ENCODE measurements around the gene TATDN2. TPM values are rescaled to one million over a fixed set of nuclear protein-coding genes. Genes with fewer than 3 reads are reported as not detected.

TATDN2 gene
- total and polyA plus RNA-seq, 2 experiments from 2014 or later: 4.8 to 19.1 TPM

DNA sequence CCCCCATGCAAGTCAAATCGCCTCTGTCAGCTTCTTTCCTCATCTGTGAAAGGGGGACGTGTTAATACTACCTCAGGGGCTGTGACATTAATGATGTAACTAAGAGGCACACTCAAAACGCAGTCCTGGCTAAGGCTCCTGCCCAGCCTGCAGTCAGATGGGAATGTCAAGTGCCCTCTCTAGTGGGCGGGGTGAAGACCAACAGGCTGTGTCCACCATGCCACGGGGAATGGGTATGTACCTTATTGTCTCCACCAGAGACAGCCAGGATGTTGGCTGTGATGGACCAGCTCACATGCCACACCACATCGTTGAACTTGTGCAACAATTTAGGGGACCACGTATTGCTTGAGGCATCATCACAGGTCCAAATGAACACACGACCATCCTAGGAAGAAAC, 55.5 kb downstream of the TATDN2 start:
- TF ChIP-seq, protein P1, sequence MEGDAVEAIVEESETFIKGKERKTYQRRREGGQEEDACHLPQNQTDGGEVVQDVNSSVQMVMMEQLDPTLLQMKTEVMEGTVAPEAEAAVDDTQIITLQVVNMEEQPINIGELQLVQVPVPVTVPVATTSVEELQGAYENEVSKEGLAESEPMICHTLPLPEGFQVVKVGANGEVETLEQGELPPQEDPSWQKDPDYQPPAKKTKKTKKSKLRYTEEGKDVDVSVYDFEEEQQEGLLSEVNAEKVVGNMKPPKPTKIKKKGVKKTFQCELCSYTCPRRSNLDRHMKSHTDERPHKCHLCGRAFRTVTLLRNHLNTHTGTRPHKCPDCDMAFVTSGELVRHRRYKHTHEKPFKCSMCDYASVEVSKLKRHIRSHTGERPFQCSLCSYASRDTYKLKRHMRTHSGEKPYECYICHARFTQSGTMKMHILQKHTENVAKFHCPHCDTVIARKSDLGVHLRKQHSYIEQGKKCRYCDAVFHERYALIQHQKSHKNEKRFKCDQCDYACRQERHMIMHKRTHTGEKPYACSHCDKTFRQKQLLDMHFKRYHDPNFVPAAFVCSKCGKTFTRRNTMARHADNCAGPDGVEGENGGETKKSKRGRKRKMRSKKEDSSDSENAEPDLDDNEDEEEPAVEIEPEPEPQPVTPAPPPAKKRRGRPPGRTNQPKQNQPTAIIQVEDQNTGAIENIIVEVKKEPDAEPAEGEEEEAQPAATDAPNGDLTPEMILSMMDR (conservative IDR thresholded peaks at IDR 0.05; ENCODE audit: low read depth in 2 of 2): peak in 1 of 2 experiments; percentile 13; a peak in 1 of 4 replicates
- no peak for TF ChIP-seq NANOG (IDR thresholded peaks at IDR 0.05; ENCODE audit: borderline replicate concordance)
- Mint-ChIP-seq H3K36me3 (ENCODE audit: low read depth) (peaks cover 88% of the 10 kb centered on the region), H3K27ac (no peak overlapping the region), H3K4me3 (no peak overlapping the region), H3K27me3 (ENCODE audit: insufficient read depth, low read depth, poor library complexity) (peaks cover 7% of the 10 kb centered on the region), H3K4me1 (no peaks in the 10 kb centered on the region), H3K9me3 (no peaks in the 10 kb centered on the region; the same call in 2 of the 3 replicates)
- Histone ChIP-seq H3K27ac (ENCODE audit: low read depth) (no peak overlapping the region), H2AFZ (no peak overlapping the region), H3K4me1 (ENCODE audit: insufficient read depth) (no peaks in the 10 kb centered on the region), H3K36me3 (ENCODE audit: insufficient read depth) (peaks cover 55% of the 10 kb centered on the region), H3K4me2 (no peak overlapping the region), H3K4me3 (no peak overlapping the region), H4K20me1 (replicated peaks; ENCODE audit: insufficient read depth) (peaks cover 8% of the 10 kb centered on the region), H3K9me2 (ENCODE audit: insufficient read depth) (no peaks in the 10 kb centered on the region), H3F3A (replicated peaks; ENCODE audit: low read depth) (0 out of 2 replicates have a peak, but pooled peaks cover 3% of the 10 kb centered on the region), H3K27me3 (ENCODE audit: insufficient read depth) (no peaks in the 10 kb centered on the region), H3K79me2 (replicated peaks; ENCODE audit: insufficient read depth) (no peaks in the 10 kb centered on the region; the same call in 1 of the 2 replicates)
- no peak for DNase-seq (ENCODE audit: low spot score)
- ATAC-seq: no peak

DNA sequence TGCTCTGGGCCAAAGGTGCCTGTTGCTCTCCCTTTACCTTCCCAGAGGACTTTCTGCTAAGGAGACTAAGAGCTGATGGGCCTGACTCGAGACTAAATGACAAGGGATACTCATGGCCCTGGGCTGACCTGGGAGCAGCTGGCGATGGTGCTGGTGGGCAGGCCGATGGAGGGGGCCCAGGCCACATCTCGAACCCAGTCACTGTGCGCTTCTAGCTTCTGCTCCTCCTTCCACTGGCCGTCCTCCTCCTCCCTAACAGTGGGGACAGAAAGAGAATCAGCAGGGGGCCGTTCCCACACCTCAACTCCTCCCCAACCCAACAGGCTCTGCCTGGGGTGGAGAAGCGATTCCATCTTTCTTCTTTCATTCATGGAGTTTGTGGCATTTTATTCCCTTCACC, 56.6 kb downstream of the TATDN2 start:
- peaks cover 85% of the 10 kb centered on the region for H3K36me3 Mint-ChIP-seq (ENCODE audit: low read depth)
- H3K27ac Mint-ChIP-seq: no peak overlapping the region
- H3K4me3 Mint-ChIP-seq: no peak overlapping the region
- H2AFZ ChIP-seq: no peak overlapping the region
- H3K27me3 Mint-ChIP-seq (ENCODE audit: insufficient read depth, low read depth, poor library complexity): peaks cover 7% of the 10 kb centered on the region
- peaks cover 2% of the 10 kb centered on the region; the same call in 1 of the 3 replicates for H3K4me1 Mint-ChIP-seq
- no peak for ATAC-seq
- no peaks in the 10 kb centered on the region for H3F3A ChIP-seq (replicated peaks; ENCODE audit: low read depth)
- no peaks in the 10 kb centered on the region; the same call in 2 of the 3 replicates for H3K9me3 Mint-ChIP-seq
- H3K27me3 ChIP-seq (ENCODE audit: insufficient read depth): no peaks in the 10 kb centered on the region
- peaks cover 8% of the 10 kb centered on the region for H4K20me1 ChIP-seq (replicated peaks; ENCODE audit: insufficient read depth)
- no peaks in the 10 kb centered on the region for H3K79me2 ChIP-seq (replicated peaks; ENCODE audit: insufficient read depth)
- H3K4me2 ChIP-seq: no peak overlapping the region
- H3K9me2 ChIP-seq (ENCODE audit: insufficient read depth): no peaks in the 10 kb centered on the region
- no peak overlapping the region for H3K4me3 ChIP-seq
- H3K4me1 ChIP-seq (ENCODE audit: insufficient read depth): no peaks in the 10 kb centered on the region
- no peak overlapping the region for H3K27ac ChIP-seq (ENCODE audit: low read depth)
- DNase-seq (ENCODE audit: low spot score): no peak
- TF ChIP-seq NANOG (IDR thresholded peaks at IDR 0.05; ENCODE audit: borderline replicate concordance) (no peak), ZNF114 (CRISPR knock-in tag; IDR thresholded peaks at IDR 0.05) (no peak), JUNB (IDR thresholded peaks at IDR 0.05; ENCODE audit: unreplicated experiment) (no peak), CREB1 (CRISPR knock-in tag; IDR thresholded peaks at IDR 0.05; ENCODE audit: low read depth) (no peak)
- TF ChIP-seq, protein P2, sequence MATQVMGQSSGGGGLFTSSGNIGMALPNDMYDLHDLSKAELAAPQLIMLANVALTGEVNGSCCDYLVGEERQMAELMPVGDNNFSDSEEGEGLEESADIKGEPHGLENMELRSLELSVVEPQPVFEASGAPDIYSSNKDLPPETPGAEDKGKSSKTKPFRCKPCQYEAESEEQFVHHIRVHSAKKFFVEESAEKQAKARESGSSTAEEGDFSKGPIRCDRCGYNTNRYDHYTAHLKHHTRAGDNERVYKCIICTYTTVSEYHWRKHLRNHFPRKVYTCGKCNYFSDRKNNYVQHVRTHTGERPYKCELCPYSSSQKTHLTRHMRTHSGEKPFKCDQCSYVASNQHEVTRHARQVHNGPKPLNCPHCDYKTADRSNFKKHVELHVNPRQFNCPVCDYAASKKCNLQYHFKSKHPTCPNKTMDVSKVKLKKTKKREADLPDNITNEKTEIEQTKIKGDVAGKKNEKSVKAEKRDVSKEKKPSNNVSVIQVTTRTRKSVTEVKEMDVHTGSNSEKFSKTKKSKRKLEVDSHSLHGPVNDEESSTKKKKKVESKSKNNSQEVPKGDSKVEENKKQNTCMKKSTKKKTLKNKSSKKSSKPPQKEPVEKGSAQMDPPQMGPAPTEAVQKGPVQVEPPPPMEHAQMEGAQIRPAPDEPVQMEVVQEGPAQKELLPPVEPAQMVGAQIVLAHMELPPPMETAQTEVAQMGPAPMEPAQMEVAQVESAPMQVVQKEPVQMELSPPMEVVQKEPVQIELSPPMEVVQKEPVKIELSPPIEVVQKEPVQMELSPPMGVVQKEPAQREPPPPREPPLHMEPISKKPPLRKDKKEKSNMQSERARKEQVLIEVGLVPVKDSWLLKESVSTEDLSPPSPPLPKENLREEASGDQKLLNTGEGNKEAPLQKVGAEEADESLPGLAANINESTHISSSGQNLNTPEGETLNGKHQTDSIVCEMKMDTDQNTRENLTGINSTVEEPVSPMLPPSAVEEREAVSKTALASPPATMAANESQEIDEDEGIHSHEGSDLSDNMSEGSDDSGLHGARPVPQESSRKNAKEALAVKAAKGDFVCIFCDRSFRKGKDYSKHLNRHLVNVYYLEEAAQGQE (IDR thresholded peaks at IDR 0.05; ENCODE audit: unreplicated experiment): no peak
- peaks cover 55% of the 10 kb centered on the region for H3K36me3 ChIP-seq (ENCODE audit: insufficient read depth)

All from GM23338 (cell line).